Progenitor cell of endocrine pancreas (in vitro differentiated cells): ENCODE data around the gene GTPBP6. TPM values are rescaled to one million over a fixed set of nuclear protein-coding genes. Genes with fewer than 3 reads are reported as not detected.
"Not testable (repeated sequence)": the region's sequence is repeated elsewhere in the genome, so short reads cannot be mapped to it uniquely, and the experiment has no call there.

Experiments used
- DNase-seq: peaks from one replicate; pipeline ENCODE4 v3.0.0; 2021; ENCODE audit warnings: low spot score; ENCODE audit not compliant: unreplicated experiment
- H3K27ac Mint-ChIP-seq: 2 replicates; pipeline ENCODE4 v1.8.0; 2021; ENCODE audit warnings: mild to moderate bottlenecking, moderate library complexity, mixed read lengths
- H3K27me3 Mint-ChIP-seq: 2 replicates; pipeline ENCODE4 v1.8.0; 2021; ENCODE audit warnings: mixed read lengths
- H3K36me3 Mint-ChIP-seq: 2 replicates; pipeline ENCODE4 v1.8.0; 2022; ENCODE audit warnings: mixed read lengths; ENCODE audit not compliant: insufficient read depth
- H3K4me1 Mint-ChIP-seq: 2 replicates; pipeline ENCODE4 v1.8.0; 2021; ENCODE audit warnings: low read depth, mixed read lengths
- H3K4me3 Mint-ChIP-seq: 2 replicates; pipeline ENCODE4 v1.8.0; 2021; ENCODE audit warnings: low read depth, mild to moderate bottlenecking, moderate library complexity, mixed read lengths
- H3K9me3 Mint-ChIP-seq: 2 replicates; pipeline ENCODE4 v1.8.0; 2021; ENCODE audit warnings: low read depth, mixed read lengths
- total RNA-seq: library from RNA; stranded (reverse); gene quantifications from 2 replicates; pipeline ENCODE4 v1.2.1, GENCODE V29; 2021
- TF ChIP-seq, protein P1 (sequence below): fragments of 200-600 bp; sonication (generic); IDR thresholded peaks from one replicate; pipeline ENCODE4 v1.5.0; 2021; ENCODE audit warnings: antibody characterized with exemption, mild to moderate bottlenecking; ENCODE audit not compliant: unreplicated experiment

GTPBP6 gene
- total RNA-seq, 1 donor from 2014 or later, result 72.7 TPM

DNA sequence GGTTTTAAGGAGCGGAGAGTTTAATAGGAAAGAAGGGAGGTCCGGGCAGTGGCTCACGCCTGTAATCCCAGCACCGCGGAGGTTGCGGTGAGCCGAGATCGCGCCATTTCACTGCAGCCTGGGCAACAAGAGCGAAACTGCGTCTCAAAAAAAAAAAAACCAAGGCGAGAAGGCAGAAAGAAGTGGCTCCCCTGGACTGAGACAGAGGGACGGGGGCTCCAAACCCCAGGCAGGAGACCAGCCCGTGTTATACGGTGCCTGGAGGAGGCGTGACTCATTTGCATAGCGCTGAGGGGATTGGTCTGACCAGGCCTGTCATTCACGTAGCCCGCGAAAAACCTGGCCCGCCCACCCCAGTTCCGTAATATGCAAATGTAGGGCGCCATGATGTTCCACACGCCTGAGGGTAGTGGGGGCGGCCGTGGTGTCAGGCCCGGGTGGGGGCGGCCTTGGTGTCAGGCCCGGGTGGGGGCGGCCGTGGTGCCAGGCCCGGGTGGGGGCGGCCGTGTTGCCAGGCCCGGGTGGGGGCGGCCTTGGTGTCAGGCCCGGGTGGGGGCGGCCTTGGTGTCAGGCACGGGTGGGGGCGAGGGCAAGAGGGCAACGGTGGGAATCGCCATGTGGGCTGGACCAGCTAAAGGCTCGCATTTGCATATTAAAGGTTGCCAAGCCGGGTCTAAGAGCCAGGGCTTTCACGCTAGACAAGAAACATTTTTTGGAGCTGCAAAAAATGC lies 35.3 kb downstream of the GTPBP6 start:
- Mint-ChIP-seq H3K9me3 (no peaks in the 10 kb centered on the region), H3K4me3 (peak overlapping the region; percentile 87), H3K4me1 (peaks cover 12% of the 10 kb centered on the region), H3K27ac (peak overlapping the region; percentile 97), H3K27me3 (no peaks in the 10 kb centered on the region), H3K36me3 (peaks cover 8% of the 10 kb centered on the region)
- DNase-seq, result peak; percentile 75
- TF ChIP-seq, protein P1, sequence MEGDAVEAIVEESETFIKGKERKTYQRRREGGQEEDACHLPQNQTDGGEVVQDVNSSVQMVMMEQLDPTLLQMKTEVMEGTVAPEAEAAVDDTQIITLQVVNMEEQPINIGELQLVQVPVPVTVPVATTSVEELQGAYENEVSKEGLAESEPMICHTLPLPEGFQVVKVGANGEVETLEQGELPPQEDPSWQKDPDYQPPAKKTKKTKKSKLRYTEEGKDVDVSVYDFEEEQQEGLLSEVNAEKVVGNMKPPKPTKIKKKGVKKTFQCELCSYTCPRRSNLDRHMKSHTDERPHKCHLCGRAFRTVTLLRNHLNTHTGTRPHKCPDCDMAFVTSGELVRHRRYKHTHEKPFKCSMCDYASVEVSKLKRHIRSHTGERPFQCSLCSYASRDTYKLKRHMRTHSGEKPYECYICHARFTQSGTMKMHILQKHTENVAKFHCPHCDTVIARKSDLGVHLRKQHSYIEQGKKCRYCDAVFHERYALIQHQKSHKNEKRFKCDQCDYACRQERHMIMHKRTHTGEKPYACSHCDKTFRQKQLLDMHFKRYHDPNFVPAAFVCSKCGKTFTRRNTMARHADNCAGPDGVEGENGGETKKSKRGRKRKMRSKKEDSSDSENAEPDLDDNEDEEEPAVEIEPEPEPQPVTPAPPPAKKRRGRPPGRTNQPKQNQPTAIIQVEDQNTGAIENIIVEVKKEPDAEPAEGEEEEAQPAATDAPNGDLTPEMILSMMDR, result no peak

DNA sequence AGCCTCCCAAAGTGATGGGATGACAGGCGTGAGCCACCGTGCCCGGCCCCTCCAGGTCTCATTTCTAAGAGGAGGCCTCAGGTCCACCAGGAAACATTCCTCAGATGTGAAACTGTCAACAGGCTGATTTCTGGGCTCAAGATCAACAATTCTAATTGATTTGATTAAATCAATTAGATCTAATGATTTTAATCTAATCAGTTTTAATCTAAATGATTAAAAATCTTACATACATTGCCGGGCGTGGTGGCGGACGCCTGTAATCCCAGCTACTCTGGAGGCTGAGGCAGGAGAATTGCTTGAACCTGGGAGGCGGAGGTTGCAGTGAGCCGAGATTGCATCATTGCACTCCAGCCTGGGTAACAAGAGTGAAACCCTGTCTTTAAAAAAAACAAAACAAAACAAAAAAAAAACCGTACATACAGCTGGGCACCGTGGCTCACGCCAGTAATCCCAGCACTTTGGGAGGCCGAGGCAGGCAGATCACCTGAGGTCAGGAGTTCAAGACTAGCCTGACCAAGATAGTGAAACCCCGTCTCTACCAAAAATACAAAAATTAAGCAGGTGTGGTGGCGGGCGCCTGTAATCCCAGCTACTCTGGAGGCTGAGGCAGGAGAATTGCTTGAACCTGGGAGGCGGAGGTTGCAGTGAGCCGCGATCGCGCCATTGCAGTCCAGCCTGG lies 36.5 kb downstream of the GTPBP6 start:
- Mint-ChIP-seq H3K4me1 (peaks cover 14% of the 10 kb centered on the region), H3K4me3 (peak overlapping the region; percentile 83), H3K27ac (peak overlapping the region; percentile 92)
- not testable (repeated sequence) for H3K9me3 Mint-ChIP-seq, H3K27me3 Mint-ChIP-seq, H3K36me3 Mint-ChIP-seq, DNase-seq

DNA sequence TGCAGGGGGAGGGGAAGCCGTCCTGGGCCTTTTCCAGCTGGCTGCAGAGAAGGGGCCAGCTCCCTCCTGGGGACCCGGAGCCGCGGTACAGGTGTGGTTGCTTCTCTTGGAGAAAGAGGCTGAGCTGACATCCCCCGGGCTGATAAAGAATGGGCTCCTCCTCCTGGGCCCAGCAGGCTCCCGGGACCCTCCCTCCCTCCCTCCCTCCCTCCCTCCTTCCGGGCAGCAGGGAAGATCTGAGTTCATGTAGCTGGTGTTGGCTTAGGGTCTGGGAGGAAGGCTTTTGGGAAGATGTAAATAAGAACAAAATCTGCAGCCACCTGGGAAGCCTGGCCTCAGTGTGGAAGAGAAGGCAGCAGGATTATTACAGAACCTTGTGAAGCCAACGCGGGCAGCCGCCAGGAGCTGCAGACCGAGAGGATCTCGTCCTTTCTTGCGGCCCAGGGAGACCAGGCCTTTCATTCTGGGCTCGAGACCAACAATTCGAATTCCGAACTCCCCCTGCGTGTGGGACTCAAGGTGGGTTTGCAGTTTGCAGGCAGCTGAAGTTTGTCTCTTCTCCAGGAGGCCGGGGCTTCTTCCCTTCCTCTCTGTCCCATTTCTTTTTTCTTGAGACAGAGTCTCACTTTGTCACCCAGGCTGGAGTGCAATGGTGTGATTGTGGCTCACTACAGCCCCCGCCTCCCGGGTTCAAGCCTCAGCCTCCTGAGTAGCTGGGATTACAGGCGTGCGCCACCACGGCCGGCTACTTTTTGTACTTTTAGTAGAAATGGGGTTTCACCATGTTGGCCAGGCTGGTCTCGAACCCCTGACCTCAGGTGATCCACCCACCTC lies 37.2 kb downstream of the GTPBP6 start, which contains the start of gene PLCXD1:
TSS of gene PLCXD1 (plus strand) at position 216 of the 834 bp plus-strand sequence. CDS start 2,807 bp downstream, outside the sequence.
- peak; percentile 56 for DNase-seq
- Mint-ChIP-seq H3K4me1 (peaks cover 15% of the 10 kb centered on the region), H3K9me3 (no peaks in the 10 kb centered on the region), H3K27ac (peak within 1 kb of the TSS; percentile 92), H3K36me3 (peaks cover 8% of the 10 kb centered on the region), H3K4me3 (peak within 1 kb of the TSS; percentile 83), H3K27me3 (no peaks in the 10 kb centered on the region)
- TF ChIP-seq, protein P1, result no peak

DNA sequence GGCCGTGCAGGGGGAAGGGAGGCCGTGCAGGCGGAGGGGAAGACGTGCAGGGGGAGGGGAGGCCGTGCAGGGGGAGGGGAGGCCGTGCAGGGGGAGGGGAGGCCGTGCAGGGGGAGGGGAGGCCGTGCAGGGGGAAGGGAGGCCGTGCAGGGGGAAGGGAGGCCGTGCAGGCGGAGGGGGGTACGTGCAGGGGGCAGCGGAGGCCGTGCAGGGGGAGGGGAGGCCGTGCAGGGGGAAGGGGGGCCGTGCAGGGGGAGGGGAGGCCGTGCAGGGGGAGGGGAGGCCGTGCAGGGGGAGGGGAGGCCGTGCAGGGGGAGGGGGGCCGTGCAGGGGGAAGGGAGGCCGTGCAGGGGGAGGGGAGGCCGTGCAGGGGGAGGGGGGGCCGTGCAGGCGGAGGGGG lies 37.9 kb downstream of the GTPBP6 start:
- not testable (repeated sequence) for DNase-seq, H3K9me3 Mint-ChIP-seq, H3K36me3 Mint-ChIP-seq, H3K27ac Mint-ChIP-seq, H3K4me3 Mint-ChIP-seq, H3K27me3 Mint-ChIP-seq
- peaks cover 15% of the 10 kb centered on the region for H3K4me1 Mint-ChIP-seq

DNA sequence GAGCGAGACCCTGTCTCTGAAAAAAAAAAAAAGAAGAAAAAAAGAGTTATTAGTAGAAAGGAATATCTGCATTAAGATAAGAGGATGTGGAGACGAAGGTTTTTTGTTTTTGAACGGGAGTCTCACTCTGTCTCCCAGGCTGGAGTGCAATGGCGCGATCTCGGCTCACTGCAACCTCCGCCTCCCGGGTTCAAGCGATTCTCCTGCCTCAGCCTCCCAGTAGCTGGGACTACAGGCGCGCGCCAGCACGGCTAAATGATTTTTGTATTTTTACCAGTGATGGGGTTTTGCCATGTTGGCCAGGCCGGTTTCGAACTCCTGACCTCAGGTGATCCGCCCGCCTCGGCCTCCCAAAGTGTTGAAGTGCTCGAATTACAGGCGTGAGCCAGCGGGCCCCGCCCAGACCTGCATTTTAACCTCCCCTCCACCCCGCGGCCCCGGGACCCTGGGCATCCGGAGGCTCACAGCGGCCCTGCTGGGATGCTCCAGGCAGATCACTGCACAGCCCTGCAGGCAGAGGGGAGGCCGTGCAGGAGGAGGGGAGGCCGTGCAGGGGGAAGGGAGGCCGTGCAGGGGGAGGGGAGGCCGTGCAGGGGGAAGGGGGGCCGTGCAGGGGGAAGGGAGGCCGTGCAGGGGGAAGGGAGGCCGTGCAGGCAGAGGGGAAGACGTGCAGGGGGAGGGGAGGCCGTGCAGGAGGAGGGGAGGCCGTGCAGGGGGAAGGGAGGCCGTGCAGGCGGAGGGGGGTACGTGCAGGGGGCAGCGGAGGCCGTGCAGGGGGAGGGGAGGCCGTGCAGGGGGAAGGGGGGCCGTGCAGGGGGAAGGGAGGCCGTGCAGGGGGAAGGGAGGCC lies 38.6 kb downstream of the GTPBP6 start:
- not testable (repeated sequence) for H3K9me3 Mint-ChIP-seq, H3K27me3 Mint-ChIP-seq, DNase-seq, H3K36me3 Mint-ChIP-seq
- peak overlapping the region; percentile 44 for H3K4me3 Mint-ChIP-seq
- H3K27ac Mint-ChIP-seq, result peak overlapping the region; percentile 74
- H3K4me1 Mint-ChIP-seq, result peaks cover 15% of the 10 kb centered on the region

DNA sequence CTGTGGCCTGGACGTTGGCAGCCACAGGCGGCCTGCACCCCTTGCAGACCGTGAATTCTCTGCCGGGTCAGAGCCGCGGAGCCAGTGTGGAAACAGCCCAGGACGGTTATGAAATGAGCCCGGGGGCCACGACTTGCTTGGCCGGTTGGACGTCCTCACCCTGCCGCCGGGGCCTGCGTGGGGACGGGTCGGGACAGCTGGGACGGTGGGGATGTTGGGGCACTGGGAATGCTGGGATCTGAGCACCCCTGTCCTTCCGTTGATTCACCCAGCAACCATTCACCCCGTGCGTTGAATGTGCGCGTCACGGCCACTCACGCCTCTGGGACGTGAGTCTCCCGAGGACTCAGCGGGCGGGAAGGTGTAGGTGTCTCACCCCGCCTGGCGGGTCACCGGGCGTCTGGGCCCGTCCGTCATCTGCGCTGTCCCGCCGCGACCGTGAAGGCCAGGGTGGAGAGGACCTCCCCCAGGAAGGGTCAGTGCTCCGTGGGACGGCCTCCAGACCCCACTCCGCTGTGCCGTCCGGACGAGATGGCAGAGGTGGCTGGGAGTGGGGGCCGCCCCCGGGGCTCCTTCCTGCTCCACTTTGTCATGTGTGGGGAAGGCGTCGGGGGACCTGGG lies 41.9 kb downstream of the GTPBP6 start:
- Mint-ChIP-seq H3K27ac (no peak overlapping the region), H3K9me3 (no peaks in the 10 kb centered on the region), H3K36me3 (no peaks in the 10 kb centered on the region), H3K4me1 (peaks cover 15% of the 10 kb centered on the region), H3K4me3 (peak overlapping the region; percentile 68), H3K27me3 (no peaks in the 10 kb centered on the region)
- DNase-seq, result no peak
- TF ChIP-seq, protein P1, result no peak
